Fibroblast of skin of back (primary cell): ENCODE measurements around the gene FGD6.
"Not testable (repeated sequence)": the region's sequence is repeated elsewhere in the genome, so short reads cannot be mapped to it uniquely, and the experiment has no call there.

Experiments used
- DNase-seq: peaks from one replicate; pipeline ENCODE4 v3.0.0-alpha.2; 2013

FGD6 gene

DNA sequence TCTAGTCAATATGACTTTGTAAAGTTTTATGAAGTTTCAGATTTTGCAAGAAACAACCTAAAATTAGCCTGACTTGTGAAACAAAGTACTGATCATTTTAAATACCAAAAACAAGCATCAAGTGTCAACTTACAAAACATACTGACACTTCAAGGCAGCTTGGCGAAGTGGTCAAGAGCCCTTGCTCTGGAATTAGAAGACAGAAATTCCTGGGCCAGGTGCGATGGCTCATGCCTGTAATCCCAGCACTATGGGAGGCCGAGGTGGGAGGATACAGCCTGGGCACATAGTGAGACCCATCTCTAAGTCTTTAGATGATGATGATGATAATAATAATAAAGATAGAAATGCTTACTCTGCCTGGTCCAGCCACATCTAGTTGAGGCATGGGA lies 98.5 kb downstream of the FGD6 start:
- no peak for DNase-seq

DNA sequence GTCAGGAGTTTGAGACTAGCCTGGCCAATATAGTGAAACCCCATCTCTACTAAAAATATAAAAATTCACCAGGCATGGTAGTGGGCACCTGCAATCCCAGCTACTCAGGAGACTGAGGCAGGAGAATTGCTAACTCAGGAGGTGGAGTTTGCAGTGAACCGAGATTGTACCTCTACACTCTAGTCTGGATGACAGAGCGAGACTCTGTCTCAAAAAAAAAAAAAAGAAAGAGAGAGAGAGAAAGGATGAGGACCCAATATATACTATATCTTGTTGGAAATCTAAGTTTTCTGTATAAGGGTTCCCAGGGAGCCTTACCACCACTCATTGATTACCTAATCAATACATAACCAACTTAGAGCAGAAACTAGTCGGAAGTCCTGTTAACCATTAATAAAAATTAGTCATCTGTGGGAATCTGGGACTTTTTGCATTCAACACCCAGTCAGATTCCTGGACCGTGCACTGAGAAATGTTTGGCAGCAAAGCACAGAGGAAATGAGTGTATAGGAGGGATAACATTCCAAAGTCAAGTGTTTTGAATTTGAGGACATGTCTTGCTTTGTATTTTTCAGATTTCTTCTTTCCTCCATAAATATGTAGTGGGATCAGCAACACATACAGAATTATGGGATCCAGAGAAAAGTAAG lies 99.0 kb downstream of the FGD6 start:
- DNase-seq, result peak; percentile 94

DNA sequence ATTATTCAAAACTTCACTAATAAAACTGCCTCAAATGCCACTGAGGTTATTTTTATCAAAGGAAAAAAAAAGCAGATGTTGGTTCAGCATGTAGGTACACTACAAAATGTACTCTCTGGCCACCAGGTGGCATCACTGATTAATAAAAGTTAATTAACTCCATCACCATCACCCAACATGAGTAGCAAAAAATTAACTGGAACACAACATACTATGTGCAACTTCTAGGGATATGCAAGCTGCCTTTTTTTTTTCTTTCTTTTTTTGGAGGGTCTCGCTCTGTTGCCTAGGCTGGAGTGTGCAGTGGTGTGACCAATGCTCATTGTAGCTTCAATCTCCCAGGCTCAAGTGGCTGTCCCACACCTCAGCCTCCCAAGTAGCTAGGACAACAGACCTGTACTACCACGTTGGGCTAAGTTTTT lies 100.1 kb downstream of the FGD6 start:
- peak; percentile 79 for DNase-seq

DNA sequence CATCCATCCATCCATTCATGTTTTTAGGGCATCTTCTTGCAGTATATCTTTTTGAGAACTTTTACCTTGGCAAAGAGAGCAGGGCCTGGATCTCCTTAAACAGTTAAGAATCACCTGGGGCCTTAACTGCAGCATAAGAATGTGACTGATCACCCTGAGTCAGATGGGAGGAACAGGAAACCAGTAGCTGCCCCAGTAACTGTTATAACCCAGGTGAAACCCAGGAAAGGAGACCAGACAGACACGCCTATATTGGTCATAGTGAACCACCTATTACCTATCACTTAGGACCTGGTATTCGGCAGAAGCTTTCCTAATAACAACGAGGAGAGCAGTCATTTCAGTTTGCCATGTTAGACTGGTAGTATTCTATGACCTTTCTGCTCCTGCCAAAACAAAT lies 100.5 kb downstream of the FGD6 start:
- no peak for DNase-seq

DNA sequence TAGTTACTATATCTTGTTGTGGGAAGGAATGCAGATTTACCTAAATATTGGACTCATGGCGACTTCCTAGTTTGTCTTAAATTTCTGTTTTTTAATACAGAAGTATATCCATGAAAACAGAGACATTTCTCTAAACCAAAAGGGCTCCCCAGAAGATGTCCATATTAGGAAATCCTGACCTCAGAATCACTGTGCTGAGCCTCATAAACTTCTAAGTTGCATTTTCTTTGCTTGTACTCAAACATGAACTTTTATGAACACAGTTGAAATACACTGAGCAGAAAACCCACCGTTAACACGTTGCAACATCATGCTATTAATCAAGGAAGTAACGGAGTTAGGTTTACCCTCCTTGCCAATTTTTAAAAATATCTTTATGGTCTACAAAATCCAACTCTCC lies 100.9 kb downstream of the FGD6 start:
- DNase-seq, result no peak

DNA sequence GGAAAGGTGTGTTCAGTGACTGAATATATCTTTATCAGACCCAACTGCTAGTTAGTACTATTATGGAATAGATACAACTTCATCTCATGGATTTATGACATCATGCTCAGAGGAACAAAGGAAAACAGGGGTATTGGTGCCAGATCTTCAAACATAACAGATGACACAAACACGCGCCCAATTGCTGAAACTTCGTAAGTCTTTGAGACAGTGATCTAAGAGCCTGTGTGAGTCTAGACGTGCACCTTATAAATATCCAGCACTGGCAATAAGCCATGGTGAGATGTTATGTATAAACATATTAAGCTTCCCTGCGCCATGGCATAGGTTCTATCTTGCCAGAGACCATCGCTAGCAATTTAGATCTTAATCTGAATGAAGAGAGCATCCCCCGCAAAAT lies 101.6 kb downstream of the FGD6 start:
- no peak for DNase-seq

DNA sequence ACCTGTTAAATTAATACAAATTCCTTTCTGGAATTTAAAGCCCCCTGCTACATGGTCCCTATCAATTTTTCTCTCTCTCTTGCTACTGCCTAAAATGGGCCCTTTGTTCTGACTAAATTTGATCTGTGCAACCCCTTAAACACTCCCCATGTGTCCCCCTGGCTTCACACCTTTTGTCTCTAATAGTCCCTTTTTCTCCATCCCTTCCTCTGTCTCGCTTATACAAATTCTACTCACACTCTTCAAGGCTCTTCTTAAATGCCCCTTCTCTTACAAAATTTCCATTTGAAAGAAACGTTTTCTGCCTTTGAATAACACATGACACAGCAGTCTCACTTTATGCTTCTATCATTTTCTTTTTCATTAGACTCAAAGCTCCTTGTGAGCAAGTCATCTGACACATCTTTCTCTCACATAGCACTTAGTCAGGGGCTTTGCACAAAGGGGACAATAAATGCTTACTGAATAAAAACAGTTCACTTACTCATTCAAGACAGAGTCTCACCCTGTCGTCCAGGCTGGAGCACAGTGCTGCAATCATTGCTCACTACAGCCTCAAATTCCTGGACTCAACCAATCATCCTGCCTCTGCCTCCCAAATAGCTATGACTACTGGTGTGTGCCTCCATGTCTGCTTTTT lies 102.4 kb downstream of the FGD6 start:
- peak; percentile 42 for DNase-seq

DNA sequence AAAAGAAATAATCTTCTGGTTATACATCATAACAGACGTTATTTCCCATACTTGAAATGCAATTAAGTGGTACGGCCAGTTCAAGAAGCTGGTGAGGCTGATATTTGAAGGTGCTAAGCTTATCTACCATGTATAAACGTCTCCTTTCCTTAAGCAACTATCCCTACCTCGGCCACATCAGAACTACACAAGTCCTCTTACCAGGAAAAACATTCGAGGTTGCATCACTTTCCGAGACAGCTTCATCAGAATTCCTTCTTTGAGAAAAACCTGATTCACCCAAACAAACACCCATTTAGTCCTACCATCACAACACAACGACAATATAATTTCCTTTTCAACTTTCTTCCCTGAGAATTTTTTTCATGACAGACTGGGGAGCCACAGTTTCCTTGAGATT lies 109.9 kb downstream of the FGD6 start:
- no peak for DNase-seq

DNA sequence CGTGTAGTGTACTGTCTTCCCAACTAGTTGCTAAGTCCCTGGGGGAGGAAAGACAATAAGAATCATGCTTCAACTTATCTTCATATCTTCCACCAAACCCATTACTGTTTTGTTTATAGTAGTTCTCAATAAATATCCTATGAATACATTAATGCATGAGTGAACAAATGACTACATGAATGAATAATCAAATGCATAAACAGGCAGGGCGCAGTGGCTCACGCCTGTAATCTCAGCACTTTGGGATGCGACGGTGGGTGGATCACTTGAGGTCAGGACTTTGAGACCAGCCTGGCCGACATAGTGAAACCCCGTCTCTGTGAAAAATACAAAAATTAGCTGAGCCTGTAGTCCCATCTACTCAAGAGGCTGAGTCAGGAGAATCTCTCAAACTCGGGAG lies 111.7 kb downstream of the FGD6 start:
- DNase-seq, result no peak

DNA sequence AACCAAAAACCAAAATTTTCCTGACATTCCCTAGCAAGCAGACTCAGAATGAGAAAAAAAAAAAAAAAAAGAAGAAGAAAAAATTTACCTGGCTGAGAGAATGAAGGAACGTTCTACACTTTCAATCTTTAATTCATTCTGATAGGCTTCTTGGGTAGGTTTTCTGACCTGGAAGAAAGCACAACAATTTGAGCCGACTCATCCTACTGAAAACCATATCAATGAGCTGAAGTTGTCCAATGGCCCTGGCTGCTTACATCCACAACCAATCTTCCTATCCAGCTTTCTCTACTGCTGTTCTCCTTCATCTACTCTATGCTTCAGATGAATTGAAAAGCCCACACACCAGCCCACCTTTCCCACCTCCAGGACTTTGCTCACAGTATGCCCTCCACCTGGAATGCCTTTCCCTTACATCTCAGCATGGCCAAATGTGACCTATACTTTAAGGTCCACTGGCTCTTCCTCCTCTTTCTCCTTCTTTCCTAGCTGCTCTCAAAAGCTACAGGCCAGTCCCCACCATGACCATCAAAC lies 112.3 kb downstream of the FGD6 start:
- no peak for DNase-seq

DNA sequence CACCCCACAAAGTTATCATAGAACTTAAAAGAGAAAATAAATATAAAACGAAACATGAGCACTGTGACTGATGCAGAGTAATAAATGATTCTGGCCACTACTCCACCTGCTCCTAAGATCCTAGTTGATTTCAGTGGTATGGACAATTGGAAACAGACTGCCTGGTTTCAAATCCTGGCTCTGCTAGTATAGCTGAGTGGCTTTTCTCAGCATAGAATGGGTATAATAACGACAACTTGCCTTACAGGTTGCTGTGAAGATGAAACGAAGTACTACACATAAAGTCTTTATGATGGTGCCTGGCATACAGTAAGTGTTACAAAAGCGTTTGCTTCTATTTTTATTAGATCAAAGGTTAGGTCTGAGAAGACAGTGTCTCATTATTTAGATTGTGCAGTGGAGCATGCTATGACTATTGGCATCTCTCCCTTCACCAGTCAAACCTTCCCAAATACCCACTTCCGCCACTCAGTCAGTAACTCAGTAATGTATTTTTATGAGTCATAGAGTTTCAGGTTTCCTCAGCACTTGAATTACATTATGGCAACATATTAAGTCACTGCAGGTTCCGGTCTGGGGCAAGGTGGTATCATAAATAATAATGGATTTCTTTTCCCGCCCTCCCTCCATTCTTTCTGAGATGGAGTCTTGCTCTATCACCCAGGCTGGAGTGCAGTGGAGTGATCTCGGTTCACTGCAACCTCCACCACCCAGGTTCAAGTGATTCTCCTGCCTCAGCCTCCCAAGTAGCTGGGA lies 114.2 kb downstream of the FGD6 start:
- peak; percentile 83 for DNase-seq

DNA sequence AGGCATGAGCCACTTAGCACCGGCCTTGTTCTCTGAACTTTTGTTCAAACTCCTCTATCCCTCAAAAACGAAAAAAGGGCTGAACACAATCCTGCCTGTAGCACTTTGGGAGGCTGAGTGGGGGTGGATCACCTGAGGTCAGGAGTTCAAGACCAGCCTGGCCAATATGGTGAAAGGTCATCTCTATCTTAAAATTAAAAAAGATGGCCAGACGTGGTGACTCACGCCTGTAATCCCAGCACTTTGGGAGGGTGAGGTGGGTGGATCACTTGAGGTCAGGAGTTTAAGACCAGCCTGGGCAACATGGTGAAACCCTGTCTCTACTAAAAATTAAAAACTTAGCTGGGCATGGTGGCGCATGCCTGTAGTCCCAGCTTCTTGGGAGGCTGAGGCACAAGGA lies 115.3 kb downstream of the FGD6 start:
- not testable (repeated sequence) for DNase-seq

DNA sequence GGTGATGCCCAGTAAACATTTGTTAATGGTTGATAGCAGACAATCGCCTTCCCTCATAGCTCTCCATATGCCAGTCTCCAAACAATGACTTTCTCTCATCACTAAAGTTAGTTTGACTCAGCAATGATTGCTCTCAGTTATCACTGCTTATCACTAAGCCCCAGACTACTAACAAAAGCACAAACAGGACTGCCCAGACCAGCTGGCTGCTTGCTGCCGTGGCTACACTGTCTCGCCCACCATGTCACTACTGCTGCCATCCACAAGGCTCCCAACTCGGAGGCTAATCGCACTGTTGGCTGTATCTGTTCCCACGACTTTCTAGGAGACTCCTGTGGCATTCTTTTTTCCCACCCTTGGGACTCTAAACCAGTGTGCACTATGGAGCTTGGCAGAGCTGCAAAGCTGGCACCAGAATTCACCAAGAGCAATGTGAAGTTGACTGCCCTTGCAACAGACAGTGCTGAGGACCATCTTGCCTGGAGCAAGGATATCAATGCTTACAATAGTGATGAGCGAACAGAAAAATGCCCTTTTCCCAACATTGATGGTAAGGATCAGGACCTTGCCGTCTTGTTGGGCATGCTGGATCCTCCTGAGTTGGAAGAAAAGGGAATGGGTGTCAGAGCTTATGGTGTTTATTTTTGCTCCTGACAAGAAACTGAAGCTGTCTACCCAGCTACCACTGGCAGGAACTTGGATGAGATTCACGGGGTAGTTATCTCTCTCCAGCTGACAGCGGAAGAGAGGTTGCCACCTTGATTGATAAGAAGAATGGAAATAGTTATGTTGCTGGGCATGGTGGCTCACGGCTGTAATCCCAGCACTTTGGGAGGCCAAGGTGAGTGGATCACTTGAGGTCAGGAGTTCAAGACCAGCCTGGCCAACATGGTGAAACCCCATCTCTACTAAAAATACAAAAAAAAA lies 116.7 kb downstream of the FGD6 start:
- DNase-seq, result no peak

DNA sequence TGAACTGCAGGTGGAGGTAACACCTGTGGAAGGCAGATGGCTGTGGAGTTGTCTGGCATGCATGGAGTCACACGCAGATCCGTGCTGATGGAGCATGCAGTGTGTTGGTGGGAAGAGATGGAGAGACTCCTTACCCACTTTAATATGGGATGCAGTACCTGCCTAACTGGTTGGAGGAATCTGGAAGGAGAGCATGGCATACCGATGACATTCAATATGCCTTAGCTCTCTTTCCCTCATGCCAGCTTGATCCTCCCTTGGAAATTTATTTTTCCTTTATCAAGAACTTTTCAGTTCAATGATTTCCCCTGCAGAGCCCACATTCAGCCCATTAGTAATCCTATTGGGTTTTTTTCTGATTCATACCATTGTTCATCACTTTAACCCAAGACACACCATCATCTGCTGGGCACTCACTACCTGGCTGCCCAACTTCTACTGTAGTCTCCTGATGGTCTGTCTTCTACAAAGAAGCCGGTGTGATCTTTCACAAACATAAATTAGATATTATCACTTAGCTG lies 117.9 kb downstream of the FGD6 start:
- DNase-seq, result no peak

DNA sequence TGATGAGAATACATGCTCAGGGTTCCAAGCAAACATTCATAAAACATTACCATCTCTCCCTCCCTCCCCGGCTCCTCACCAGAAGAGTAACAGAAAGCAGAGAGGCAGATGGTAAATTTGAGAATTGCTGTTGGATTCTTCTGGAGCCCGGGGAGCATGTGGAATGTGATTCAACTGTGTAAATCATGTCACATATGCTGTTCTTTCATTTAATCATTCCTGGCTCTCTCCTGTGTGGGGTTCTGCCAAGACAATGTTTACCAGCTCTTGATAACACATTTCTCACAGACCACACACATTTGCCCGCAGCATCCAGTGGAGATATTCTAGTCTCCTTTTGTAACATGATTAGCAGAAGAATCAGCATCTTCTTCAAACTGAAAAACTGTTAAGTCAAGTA lies 120.4 kb downstream of the FGD6 start:
- DNase-seq, result peak; percentile 36

DNA sequence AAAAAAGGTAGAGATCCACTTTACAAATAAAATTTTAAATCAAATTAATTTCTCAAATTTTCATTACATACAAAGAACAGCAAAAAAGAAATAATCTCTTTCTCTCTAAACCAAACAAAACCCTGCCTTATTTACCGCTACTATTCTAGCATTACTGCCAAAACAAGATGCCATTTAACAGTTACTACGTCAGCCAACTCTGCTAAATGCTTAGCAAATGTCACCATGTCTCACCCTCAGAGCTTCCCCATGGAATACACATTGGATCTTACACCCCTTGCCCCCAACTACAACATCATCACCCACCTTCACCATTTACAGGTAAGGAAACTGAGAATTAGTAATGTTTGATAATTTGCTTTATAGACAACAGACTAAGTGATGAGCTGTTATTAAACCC lies 120.9 kb downstream of the FGD6 start:
- DNase-seq, result no peak

DNA sequence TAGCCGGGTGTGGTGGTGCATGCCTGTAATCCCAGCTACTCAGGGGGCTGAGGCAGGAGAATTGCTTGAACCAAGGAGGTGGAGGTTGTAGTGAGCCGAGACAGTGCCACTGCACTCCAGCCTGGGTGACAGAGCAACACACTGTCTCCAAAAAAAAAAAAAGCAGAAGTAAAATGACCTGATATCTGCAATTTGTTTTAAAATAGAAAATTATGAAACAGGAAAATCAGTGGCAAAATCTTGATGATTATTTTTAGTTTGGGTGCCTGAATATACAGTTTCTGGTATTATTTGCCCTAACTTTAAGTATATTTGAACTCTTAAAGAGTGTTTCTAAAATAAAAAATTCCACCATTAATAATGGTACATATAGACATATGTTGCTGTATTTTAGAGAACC lies 121.4 kb downstream of the FGD6 start:
- not testable (repeated sequence) for DNase-seq

DNA sequence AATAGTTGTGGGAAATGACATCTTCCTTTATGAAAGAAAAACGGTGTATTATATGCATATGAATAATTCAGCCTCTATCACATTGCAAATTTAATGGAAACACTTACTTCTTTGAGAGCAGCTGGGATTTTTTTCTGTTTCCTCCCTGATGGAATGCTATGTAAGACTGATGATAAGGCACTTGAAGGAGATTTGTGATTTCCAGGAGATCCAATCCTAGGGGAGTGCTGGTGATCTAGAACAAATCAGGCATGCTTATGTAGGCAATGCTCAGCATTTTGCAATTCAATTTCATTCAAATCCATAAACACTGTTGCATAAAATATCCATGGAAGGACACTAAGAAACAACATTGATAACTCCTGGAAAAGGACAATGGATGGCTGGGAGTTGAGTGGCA lies 127.8 kb downstream of the FGD6 start:
- no peak for DNase-seq

DNA sequence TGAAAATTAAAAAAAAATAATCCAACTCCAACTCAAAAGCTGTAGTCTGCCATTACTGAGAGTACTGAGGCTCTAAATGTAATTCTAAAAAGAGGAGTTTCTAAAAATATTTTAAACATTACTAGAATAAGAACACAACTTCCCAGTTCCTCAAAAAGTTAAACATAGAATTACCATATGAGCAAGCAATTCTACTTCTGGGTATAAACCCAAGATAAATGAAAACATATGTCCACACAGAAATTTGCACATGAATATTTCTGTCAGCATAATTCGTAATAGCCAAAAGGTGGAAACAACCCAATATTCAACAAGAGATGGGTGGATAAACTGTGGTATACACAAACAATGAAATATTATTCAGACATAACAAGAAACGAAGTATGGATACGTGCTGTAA lies 128.9 kb downstream of the FGD6 start:
- no peak for DNase-seq

DNA sequence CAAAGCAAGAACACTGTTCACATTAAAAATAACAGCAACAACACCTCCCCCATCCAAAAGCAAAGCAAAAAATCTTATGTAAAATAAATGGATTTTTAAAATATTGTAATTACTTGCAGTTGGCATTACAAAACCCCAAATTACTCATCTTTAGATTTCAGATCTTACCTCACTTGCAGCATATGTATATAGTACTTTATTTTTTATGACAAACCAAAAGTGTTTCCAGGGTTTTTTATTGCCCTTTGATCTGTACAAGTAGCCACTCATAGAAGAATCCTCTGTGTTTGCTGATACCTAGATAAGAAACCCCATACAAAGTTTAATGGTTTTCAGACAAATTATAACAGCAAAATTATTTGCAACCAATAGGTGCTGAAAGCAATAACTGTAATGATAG lies 131.7 kb downstream of the FGD6 start:
- no peak for DNase-seq

DNA sequence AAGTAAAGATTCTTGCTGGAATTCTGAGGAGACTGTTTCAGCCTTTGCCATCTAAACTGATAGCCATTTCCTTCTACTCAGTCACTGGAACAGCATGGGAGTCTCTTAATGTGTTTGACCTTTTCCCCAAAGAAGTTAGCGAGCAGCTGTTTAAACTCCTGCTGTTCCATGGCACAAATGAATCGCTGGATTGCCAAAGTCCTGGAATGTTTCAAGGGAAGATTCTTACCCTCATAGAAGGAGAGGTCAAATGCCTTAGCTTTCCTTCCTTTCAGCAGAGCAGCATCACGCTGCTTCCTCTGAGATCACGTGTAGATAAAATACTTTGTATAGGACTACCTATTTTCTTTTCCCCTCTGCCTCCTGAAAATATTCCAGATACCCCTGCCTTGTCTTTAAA lies 133.3 kb downstream of the FGD6 start:
- peak; percentile 31 for DNase-seq

DNA sequence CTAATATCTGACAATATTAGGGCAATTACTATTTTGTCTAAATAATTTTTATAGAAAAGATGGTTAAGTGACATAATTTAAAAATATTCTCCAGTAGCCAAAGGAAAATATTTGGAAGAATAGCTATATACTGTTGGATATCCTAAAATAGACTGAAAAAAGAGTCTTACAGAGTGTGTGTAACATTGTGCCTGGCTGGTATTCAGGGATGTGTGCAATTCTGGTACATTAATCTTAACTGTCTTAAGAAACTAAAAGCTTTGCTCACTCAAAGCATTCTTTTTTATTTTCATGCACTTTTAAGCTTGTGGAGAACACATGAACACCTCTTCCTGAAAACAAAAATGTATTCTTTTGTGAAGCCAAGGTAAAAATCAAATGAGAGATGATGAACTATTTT lies 133.8 kb downstream of the FGD6 start:
- no peak for DNase-seq
